Measurements from ENCODE around the gene LDLRAD4.
"Not testable (repeated sequence)": the region's sequence is repeated elsewhere in the genome, so short reads cannot be mapped to it uniquely, and the experiment has no call there.

The LDLRAD4 gene

DNA sequence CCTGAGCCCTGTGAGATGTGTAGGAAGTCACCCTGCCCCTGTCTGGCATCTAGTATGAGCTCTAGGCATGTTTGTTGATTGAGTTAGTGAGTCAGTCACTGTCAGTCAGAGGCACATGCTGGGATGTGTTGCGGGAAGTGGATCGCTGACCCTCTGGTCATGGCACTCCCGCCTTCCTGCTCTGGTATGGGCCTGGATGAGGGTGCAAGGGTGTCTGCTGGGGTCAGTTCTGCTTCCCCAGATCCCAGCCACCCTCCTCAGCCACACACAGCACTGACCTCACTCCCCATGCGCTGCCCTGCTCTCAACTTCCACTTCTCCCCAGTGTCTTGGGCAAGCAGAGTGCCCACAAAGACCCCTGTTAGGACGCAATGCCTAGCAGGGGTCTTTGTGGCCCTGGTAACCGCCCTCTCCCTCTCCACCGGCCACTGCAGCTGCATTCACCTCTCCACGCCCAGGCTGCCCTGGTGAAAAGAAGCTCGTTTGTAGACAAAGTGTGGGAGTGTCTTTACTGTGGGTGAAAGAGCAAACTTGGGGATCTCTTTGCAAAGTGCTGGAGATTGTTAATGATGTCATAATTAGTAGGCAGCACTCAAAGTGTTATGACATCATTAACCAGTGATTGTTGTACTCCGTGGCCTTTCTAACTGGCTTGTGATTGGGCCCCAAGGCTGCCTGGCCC is 252.1 kb downstream of the LDLRAD4 start:
- no peak for DNase-seq (ENCODE audit: low spot score)

DNA sequence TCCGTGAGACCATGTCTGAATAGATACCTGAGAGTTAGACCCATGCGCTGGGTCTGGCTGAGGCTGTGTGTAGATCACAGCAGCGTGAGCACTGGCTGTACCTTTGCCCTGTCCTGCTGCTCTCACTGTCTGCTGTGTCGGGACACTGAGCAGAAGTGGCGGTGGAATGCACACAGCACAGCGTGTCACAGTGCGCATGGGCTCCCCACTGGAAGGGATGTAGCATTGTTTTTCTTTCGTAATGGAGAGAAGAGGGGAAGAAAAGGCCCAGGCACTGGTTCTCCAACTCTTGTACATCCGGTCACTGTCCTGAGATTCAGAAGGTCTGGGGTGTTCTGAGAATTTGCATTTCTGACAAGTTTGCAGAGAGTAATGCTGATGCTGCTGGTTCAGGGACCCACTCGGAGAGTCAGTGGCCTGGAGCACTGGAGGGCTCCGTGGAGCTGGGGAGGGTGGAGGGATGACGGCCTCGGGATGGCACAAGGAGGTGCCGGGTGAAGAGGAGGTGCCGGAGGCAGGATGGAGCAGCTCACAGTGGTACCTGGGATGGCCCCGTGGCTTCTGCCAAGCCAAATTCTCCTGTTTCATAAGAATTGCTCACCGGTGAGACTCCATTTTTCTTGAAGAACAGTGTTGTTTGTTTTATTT is 252.8 kb downstream of the LDLRAD4 start:
- no peak for DNase-seq (ENCODE audit: low spot score)

DNA sequence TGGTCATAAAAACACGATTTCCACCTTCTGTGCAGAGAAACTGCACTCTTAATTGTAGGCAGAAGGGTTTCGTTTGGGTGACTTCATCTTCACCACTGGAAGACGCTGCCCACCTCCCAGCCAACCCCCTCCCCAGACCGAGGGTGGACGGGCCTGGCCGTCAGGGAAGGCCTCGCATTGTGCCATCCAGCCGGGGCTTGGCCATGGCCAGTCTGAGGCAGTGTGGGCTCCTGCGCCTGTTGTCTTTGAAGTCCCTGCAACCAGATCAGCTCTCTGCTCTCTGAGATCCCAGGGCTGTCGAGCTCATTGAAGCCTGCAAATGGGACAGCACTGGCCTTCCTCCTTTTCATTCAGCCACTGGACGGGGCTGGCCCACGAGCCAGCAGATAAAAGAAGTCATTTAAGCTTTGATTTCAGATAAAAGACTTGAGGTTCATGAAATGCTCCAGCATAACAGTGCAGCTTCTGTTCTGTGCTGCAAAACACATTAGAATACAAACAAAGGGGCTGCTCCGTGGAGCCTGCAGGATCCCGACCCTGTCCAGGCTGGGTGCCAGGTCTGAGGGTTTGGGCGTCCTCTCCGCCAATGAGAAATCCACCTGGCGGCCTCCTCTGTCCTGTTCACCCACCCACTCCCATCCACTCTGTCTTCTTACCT is 253.5 kb downstream of the LDLRAD4 start:
- DNase-seq (ENCODE audit: low spot score), result no peak

DNA sequence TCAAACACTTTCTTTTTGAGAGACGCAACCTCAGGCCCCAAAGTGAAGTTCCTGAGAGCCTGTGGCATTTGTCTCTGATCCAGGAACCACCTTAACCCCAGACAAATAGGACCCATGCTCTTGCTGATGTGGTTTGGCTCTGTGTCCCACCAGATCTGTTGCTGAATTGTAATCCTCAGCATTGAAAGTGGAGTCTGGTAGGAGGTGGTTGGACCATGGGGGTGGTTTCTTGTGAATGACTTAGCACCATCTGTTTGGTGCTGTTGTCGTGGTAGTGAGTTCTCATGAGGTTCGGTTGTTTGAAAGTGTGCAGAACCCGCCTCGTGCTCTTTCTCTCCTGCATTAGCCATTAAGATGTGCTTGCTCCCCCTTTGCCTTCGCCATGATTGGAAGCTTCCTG is 255.2 kb downstream of the LDLRAD4 start:
- no peak for DNase-seq (ENCODE audit: low spot score)

DNA sequence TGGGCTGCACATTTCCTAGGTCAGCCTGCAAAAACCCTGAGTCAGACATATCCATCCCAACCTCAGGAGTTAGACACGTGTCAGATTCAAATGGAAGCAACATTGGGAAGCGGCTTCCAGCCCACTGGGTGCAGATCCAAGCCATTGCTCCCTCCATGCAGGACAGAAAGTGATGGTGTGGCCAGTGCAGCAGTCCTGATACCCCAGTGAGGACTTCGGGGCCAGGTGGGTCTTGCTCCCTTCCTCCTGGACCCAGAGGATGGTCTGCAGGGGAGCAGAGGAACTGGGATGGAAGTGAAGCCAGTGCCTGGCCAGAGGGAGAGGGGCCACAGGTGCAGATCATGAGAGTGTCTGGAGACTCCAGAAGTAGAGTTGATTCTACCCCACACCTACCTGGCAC is 255.8 kb downstream of the LDLRAD4 start:
- no peak for DNase-seq (ENCODE audit: low spot score)

DNA sequence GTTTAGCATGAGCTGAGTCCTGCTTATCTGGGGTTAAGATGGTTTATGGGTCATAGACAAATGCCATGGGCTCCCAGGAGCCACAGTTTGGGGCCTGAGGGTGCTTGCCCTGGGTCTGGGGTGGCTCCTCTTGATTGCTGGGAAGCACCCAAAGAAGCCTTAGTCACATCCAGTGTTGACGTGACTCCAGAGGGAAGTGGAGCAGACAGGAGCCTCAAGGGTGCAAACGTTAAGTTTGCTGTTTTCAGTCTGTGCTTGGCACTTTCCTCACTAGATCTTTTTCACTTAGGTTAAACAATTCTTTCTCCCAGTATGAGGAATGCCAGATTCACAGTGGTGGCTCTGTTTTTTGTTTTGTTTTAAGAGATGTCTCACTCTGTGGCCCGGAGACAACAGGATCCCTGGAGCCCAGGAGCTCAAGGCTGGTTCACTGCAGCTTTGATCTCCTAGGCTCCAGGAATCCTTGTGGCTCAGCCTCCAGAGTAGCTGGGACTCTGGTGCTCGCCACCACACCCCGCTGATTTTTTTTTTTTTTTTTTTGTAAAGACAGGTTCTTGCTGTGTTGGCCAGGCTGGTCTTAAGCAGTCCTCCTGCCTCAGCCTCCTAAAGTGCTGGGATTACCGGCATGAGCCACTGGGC is 256.5 kb downstream of the LDLRAD4 start:
- no peak for DNase-seq (ENCODE audit: low spot score)

DNA sequence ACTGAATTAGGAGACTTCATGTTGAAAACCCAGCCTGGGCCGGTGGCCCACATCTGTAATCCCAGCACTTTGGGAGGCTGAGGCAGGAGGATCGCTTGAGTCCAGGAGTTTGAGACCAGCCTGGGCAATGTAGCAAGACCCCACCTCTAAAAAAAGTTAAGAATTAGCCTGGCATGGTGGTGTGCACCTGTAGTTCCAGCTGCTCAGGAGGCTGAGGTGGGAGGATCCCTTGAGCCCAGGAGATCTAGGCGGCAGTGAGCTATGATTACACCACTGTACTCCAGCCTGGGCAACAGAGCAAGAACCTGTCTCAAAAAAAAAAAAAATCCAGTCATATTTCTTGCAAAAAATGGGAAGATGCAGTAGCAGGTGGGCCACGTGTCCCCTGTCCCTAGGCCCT is 257.8 kb downstream of the LDLRAD4 start:
- DNase-seq (ENCODE audit: low spot score), result not testable (repeated sequence)

DNA sequence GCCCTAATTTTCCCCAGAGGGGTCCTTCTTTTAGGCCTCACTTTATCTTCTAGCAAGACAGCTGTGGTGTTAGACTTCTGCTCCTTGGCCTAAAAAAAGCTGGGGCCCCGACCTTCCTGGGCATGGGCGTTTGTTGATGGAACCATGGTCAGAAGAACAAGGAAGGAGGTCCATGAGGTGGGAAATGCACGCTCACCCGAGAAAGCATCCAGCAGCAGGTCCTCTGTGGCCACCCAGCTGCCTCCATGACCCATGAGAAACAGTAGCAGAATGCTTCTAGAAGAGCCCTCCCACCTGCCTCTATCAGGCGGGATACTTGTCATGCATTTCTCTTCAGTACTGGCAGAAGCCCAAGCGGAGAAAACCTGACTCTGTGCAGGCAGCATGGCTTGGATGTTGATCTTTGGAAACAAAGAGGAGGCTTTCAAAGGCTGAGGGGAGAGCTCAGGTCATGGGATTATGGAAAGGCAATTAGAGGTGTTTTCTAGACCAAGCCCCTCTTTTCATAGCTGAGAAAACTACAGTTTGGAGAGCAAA is 258.7 kb downstream of the LDLRAD4 start:
- DNase-seq (ENCODE audit: low spot score), result no peak

DNA sequence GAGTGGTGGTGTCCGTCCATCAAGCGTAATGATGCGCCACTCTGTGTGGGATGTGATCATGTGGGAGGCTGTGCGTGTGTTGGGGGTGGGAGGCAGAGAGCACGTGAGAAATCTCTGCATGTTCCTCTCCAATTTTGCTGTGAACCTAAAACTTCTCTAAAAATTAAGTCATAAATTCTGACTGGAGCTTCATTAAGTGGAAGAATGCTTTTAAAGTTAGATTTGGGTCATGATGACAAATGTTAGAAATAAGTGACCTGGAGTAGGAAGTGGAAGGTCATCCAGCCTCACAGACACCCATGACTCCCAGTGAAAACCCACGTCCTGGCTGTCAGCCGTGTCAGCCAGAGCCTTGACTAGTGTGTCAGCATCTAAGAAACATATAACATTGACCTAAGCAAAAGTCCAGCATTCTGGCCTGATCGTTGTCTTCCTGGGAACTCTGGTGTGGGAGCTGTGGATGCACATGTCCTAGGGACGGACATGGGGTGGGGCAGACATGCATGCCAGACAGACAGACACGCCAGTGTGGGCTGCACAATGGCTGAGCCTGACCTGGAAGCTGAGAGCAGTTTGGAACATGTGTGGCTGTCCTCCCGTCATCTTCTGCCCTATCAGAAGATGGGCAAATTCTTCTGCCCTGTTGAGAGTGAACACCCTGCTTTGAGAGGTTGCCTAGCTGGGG is 262.2 kb downstream of the LDLRAD4 start:
- DNase-seq (ENCODE audit: low spot score), result no peak

DNA sequence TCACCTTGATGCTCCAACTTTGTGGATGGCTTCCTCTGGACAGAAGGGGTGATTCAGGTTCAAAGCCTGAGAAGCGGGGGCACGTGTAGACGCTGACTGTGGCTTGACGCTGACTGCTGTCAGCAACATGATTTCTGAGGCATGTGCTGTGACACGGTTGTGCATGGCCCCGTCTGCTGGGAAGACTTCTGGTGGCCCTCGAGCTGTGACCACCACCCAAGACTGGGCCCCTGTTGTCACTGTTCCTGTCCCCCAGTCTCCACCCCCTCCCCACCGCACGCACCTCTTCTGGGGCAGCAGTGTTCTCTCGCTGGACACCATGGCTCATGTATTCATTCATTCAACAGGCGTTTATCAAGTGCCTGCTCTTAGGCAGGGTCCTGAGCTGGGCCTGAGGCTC is 262.8 kb downstream of the LDLRAD4 start:
- DNase-seq (ENCODE audit: low spot score), result no peak

DNA sequence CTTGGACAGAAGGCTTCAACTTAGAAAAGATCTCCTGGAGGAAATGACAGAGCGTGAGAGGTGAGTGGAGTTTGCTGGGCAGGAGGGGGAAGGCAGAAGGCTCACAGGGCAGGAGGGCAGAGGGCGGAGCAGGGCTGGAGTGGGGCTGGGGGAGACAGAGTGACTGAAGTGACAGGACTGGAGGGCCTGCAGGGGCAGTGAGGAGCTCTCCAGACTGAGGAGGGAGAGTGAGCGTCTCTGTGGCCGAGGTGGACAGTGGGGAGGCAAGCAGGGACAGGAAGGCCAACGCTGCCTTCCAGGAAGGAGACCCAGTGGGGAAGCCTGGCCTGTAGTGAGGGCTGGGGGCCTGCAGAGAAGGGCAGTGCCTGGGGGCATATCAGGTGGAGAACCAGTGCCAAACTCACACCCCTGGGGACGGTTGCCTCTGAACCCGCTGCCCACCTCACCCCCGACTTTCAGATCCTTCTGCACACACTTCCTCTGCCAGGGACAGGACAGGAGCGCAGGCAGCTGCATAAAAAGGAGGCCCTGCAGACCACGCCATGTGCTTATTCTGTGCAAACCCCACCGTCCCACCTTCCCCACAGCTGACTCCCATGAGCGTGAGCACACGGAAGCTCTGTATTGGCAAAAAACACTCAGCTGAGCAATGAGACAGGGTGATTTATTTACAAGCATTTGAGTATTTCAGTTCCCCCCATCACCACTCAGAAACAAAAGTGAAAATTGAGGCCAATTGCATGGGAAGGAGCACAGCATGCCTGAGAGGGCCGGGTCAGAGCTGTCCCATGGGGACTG is 263.5 kb downstream of the LDLRAD4 start:
- DNase-seq (ENCODE audit: low spot score), result no peak

DNA sequence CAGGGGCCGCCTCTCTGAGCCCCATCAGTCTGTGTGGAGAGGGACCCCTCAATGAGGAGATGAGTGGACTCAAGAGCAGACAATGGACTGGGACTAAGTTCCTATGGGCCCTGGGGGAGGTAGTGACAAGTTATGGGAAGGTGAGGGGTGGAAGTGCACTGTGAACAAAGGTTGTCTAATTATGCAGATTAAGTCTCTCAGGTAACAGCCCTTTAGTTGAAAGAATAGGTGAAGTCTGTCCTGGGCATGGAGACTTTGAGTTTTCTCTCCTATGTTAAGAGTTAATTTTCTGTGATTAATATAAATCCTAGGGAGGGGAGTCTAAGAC is 264.0 kb downstream of the LDLRAD4 start:
- no peak for DNase-seq (ENCODE audit: low spot score)

DNA sequence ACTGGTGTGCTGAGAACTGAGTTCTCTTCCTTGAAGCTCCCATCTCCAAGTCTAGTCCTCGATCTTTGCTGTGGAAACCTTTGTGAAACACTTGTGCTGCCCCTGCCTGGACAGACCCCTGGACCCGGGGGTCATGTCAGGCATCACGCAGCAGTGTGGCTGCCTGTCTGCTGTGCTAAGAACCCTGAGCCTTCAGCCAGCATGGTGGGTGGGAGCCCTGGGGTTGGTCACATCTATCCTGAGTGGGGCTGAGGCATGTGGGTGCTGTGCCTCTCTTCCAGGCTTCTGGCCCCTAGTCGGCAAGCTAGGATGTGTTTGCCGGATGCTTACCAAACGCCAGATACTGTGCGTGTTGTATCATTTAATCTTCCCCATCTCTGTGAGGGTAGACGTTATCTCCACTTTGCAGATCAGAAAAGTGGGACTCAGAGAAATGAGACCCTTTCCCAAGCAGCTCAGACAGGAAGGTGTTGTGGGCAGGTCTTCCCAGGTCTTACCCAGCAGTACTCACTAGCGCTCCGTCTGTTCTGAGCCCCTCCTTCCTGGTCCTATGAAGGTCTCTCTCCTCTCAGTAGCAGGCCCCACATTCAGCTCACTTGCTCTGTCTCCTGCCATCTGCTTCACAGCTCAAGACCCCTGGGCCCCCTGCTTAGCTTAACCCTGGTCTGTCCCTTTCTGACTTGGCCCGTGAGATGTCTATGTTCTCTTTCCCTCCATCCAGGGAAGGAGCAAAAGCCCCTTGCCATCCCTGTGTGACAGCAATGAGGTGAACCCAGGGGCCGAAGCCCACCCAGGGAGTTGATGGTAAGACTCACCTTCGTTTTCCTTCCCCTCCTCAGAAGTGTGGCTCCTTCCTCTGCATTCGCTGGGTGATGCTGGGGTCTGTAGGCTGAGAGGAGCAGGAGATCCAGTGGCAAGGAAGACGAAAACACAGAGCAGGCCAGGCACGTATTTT is 265.0 kb downstream of the LDLRAD4 start:
- DNase-seq (ENCODE audit: low spot score), result no peak

DNA sequence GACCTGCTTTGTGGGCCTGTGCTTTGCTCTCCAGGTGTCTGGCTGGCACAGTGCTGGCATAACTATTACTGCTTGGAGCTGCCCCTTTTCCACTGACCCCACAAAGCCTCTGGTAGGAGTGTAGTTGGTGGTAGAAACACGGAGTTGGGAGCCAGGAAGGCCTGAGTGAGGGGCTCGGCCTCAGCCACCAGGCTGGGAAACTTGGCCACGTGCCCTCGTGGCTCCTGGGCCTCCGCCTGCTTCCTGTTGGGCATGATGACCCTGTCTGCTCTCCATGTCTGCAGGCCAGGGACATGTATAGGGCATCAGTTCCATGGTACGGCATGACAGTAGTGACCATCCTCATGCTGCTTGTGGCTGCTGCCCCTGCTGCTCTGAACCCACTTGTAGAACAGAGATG is 266.6 kb downstream of the LDLRAD4 start:
- DNase-seq (ENCODE audit: low spot score), result no peak

DNA sequence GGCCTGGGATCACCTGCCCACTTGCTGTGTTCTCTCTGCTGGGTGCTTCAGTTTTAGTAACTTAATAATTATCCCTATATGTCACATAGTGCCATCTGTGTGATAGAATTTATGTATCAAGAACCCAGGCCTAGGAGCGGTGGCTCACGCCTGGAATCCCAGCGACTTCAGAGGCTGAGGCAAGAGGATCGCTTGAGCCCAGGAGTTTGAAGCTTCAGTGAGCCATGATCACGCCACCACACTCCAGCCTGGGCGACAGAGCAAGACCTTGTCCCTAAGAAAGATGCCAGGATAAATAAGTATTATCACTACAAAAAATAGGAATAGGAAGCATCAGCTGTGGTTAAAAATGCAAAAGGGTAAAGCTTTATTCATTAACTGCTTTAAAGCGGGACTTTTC is 267.0 kb downstream of the LDLRAD4 start:
- no peak for DNase-seq (ENCODE audit: low spot score)

DNA sequence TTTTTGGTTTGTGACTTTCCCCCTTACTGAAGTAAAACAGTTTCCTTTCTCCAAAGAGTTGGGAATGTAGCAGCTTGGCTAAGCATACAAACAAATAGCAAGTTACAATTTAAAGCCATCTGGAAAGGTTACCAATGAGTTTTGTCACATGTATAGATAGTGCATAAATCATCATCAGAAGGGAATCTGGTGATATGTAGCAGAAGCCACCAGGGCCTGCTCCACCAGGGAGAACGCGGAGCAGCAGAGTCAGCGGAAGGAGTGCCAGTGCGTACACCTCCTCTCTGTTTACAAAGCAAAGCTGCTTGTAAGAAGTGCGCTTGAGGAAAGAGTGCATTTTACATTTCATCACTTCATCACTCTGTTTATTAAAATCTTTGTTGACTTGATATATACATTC is 267.7 kb downstream of the LDLRAD4 start:
- no peak for DNase-seq (ENCODE audit: low spot score)

DNA sequence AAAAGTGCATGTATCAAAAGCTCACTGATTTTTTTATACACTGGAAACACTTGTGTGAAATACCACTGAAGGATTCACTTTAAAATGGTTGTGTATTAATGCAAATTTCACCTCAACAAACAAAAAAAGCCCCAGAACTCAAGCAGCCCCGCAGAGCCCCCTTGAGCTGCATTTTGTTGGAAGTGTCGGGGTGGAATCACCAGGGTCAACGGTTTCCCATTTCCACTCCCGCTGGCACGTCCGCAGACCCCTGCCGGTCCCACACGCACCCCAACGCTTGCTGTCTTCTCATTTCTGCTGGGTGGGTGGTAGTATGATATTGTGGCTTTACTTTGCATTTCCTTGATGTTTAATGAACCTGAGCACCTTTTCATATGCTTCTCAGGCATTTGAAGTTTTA is 268.1 kb downstream of the LDLRAD4 start:
- no peak for DNase-seq (ENCODE audit: low spot score)

DNA sequence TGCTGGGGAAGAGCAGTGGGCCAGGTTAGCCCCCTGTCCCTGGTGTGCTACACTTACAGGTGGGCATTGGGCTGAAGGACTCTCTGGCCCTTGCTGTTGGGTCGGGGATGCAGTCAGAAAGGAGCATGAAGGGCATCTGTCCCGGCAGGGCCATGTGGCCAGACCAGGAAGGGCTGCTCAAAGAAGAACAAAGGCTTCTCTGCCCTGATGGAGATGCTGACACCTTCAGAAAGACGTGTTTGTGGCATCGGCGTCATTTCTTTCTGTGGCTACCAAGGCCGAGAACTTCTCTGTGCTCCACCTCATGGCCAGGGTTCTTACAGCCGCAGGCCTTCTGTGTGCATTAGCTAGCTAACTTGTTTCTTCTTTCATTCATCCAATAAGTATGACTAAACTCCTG is 268.7 kb downstream of the LDLRAD4 start:
- no peak for DNase-seq (ENCODE audit: low spot score)

DNA sequence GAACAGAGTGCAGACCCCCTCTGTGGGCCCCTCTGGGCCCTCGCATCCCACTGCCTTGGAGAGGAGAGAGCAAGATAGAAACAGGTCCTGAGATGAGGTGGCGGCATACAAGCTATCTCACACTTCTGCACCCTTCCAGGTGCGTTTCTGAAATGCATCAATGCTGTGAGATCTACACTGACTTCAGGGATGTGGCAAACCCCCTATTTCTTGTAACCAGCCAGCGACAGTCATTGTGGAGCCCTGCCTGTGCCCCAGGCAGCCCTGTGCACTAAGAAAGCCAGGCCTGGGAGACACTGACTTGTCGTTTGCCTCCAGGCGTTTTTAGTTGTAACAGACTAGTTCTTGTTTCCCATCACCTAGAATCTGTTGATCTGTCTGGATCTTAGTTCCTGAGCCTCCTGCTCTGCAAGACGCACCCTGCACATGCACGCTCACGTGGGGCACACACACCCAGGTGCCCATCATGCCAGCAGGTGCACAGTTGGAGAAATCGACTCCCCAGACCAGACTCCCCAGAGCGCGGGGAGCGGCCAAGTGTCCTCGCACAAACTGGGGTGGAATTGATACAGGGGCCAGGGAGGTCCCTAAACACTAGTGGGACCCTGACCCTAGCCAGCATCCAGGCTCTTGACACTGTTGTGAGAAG is 269.8 kb downstream of the LDLRAD4 start:
- no peak for DNase-seq (ENCODE audit: low spot score)

DNA sequence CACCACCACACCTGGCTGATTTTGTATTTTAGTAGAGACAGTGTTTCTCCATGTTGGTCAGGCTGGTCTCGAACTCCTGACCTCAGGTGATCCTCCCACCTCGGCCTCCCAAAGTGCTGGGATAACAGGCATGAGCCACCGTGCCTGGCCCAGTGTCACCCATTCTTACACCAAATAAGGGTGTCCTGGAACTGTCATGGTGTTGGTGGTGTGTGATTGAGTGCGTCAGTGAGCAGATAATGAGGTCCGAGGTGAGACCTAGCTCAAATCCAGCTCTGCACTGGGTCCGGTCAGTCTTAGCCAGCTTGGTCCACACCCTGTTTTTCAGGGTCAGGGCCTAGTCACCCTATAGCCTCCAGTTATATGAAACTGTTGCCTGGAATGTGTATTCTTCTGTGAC is 270.7 kb downstream of the LDLRAD4 start:
- DNase-seq (ENCODE audit: low spot score), result not testable (repeated sequence)

Data from RKO (cell line).